Loucy (cell line): Measurements from ENCODE around the gene FGD3.

Source experiments
- H2AFZ ChIP-seq: fragments of 200-600 bp; sonication (generic); 2 replicates; pipeline ENCODE4 v1.6.0; 2016; ENCODE audit warnings: antibody characterized with exemption, mild to moderate bottlenecking, low read length, moderate library complexity
- H3F3A ChIP-seq: fragments of 200-600 bp; 2 replicates; pipeline ENCODE4 v1.6.0; 2016; ENCODE audit warnings: antibody characterized with exemption, low read depth, mild to moderate bottlenecking
- H3K27me3 ChIP-seq: fragments of 200-600 bp; sonication (generic); 2 replicates; pipeline ENCODE4 v1.6.1; 2014; ENCODE audit warnings: low read length, mild to moderate bottlenecking; ENCODE audit not compliant: insufficient read depth, poor library complexity, severe bottlenecking
- H3K36me3 ChIP-seq: fragments of 200-600 bp; sonication (generic); 2 replicates; pipeline ENCODE4 v1.6.1; 2016; ENCODE audit warnings: low read length; ENCODE audit not compliant: insufficient read depth
- H3K4me1 ChIP-seq: fragments of 200-600 bp; sonication (generic); 2 replicates; pipeline ENCODE4 v1.5.1; 2014; ENCODE audit warnings: low read length, mild to moderate bottlenecking; ENCODE audit not compliant: insufficient read depth, poor library complexity, severe bottlenecking
- H3K4me2 ChIP-seq: fragments of 200-600 bp; sonication (generic); 2 replicates; pipeline ENCODE4 v1.6.0; 2014; ENCODE audit warnings: antibody characterized with exemption, low read length, low read depth, mild to moderate bottlenecking; ENCODE audit not compliant: poor library complexity, severe bottlenecking
- H3K4me3 ChIP-seq: fragments of 200-600 bp; sonication (generic); 2 replicates; pipeline ENCODE4 v1.5.1; 2014; ENCODE audit warnings: low read length, mild to moderate bottlenecking, mixed read lengths; ENCODE audit not compliant: poor library complexity, severe bottlenecking
- H3K79me2 ChIP-seq: fragments of 200-600 bp; sonication (generic); 2 replicates; pipeline ENCODE4 v1.6.1; 2014; ENCODE audit warnings: low read length; ENCODE audit not compliant: insufficient read depth
- H3K9ac ChIP-seq: fragments of 200-600 bp; sonication (generic); 2 replicates; pipeline ENCODE4 v1.6.0; 2014; ENCODE audit warnings: mild to moderate bottlenecking, low read depth, low read length, moderate library complexity; ENCODE audit not compliant: poor library complexity, severe bottlenecking
- H3K9me2 ChIP-seq: fragments of 200-600 bp; sonication (generic); replicated peaks from 2 replicates; pipeline ENCODE4 v1.6.1; 2016; ENCODE audit warnings: low read depth, low read length, mixed read lengths
- H3K9me3 ChIP-seq: fragments of 200-600 bp; sonication (generic); 2 replicates; pipeline ENCODE4 v1.6.1; 2014; ENCODE audit warnings: mild to moderate bottlenecking, antibody characterized with exemption, low read length, low read depth; ENCODE audit not compliant: insufficient read depth
- H4K20me1 ChIP-seq: fragments of 200-600 bp; sonication (generic); 2 replicates; pipeline ENCODE4 v1.6.0; 2014; ENCODE audit warnings: antibody characterized with exemption, low read length, mild to moderate bottlenecking; ENCODE audit not compliant: insufficient read depth, poor library complexity, severe bottlenecking
- CTCF ChIP-seq: fragments of 200-600 bp; sonication (generic); conservative IDR thresholded peaks from 2 replicates; pipeline ENCODE4 v1.5.1; 2014; ENCODE audit warnings: mild to moderate bottlenecking, antibody characterized with exemption, low read length
- EZH2phosphoT487 ChIP-seq: fragments of 200-600 bp; IDR thresholded peaks from 2 replicates; pipeline ENCODE4 v1.6.1; 2018; ENCODE audit warnings: antibody characterized with exemption, mild to moderate bottlenecking, moderate library complexity, borderline replicate concordance

The FGD3 gene

DNA sequence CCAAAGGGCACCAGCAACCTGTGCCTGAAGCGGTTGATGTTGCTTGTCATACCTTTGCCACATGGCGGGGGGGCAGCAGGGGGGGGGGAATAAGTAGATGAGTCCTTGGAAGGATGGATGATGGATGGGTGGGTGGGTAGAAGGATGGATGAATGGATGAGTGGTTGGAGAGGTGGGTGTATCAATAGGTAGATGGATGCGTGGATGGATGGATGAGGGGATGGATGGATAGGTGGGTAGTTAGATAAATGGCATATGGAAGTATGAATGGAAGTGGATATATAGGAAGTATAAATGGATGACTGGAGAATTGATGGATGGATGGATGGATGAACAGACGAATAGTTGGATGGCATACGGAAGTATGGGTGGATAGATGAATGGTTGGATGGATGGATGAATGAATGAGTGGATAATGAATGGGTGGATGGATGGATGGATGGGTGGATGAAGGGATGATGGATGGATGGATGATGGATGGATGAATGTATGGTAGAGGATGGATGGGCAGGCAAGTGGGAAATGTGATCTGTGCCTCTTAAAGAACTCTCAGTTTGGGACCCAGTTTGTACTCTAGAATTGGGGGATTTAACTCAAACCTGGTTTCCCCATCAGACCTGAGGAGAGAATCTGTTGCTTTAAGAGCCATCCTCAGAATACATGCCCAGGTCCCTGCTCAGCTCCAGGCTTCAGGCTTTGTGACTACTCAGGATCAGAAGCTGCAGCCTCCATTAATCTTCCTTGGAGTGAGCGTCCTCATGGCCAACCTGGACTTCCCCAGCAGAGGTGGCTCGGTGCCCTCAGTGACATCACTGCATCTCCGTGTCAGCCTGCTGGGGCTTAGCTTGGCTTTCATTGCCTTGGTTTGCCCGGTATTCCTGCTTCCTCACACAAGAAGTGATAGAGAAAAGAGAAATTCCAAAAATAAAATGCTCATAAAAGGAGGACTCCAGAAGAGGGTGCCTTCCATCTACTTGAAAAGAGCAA, 83.6 kb downstream of the FGD3 start:
- Histone ChIP-seq H3K9me3 (no peaks in the 10 kb centered on the region), H3K9me2 (no peaks in the 10 kb centered on the region), H4K20me1 (no peaks in the 10 kb centered on the region), H3K79me2 (no peaks in the 10 kb centered on the region), H3F3A (no peaks in the 10 kb centered on the region), H2AFZ (no peak overlapping the region), H3K4me1 (peaks cover 25% of the 10 kb centered on the region), H3K4me3 (no peak overlapping the region), H3K9ac (no peak overlapping the region), H3K4me2 (no peak overlapping the region), H3K36me3 (peaks cover 51% of the 10 kb centered on the region; the same call in 1 of the 2 replicates), H3K27me3 (no peaks in the 10 kb centered on the region)
- TF ChIP-seq CTCF (no peak), EZH2phosphoT487 (no peak)

DNA sequence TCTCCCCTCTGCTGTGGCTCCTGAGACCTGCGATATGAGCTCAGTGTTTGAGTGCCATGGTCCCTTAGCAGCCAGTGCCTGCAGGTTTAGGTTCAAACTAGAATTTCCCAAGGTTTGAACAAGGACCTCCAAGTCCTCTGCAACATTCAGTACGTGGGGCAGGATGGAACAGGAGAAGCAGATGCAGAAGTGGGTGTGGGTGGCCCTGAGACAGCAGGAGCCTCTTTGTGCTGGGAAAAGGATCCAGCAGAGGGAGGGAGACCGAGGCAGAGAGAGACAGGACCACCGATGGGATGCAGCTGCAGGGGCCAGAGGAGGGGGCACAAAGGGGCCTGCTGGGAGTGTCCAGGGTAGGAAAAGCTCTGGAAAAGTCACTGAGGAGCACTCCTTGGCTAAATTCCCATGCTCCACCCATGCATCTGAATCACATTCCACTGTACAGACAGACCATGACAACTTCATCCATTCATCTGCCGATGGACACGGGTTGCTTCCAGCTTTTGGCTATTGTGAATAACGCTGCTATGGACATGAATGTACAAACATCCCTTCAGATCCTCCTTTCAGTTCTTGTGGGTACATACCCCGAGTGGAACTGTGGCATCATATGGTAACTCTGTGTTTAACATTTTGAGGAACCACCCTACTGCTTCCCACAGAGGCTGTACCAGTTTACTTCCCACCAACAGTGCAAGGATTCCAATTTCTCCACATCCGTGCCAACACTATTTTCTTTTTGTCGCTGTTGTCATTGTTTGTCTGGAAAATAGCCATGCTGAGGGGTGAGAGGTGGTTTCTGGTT, 84.5 kb downstream of the FGD3 start:
- no peaks in the 10 kb centered on the region for H3F3A ChIP-seq
- no peaks in the 10 kb centered on the region for H3K79me2 ChIP-seq
- H3K4me3 ChIP-seq: no peak overlapping the region
- TF ChIP-seq CTCF: no peak
- no peaks in the 10 kb centered on the region for H3K27me3 ChIP-seq
- no peak overlapping the region for H3K9ac ChIP-seq
- peaks cover 51% of the 10 kb centered on the region; the same call in 1 of the 2 replicates for H3K36me3 ChIP-seq
- H3K4me2 ChIP-seq: no peak overlapping the region
- no peaks in the 10 kb centered on the region for H4K20me1 ChIP-seq
- no peak overlapping the region for H2AFZ ChIP-seq
- no peaks in the 10 kb centered on the region for H3K9me2 ChIP-seq
- H3K9me3 ChIP-seq: no peaks in the 10 kb centered on the region
- peaks cover 22% of the 10 kb centered on the region for H3K4me1 ChIP-seq

- Histone ChIP-seq H4K20me1 (no peaks in the 10 kb centered on the region), H3K9ac (no peak overlapping the region), H3K9me2 (no peaks in the 10 kb centered on the region), H3K36me3 (peaks cover 51% of the 10 kb centered on the region; the same call in 1 of the 2 replicates), H3K4me3 (no peak overlapping the region), H2AFZ (no peak overlapping the region), H3K9me3 (no peaks in the 10 kb centered on the region), H3K79me2 (no peaks in the 10 kb centered on the region), H3K27me3 (no peaks in the 10 kb centered on the region), H3K4me2 (no peak overlapping the region), H3F3A (no peaks in the 10 kb centered on the region), H3K4me1 (peaks cover 15% of the 10 kb centered on the region)
- no peak for TF ChIP-seq EZH2phosphoT487
- TF ChIP-seq CTCF: no peak
These were observed 85.2 kb downstream of the FGD3 start for GRCh38 chr9:93032545-93032944.
